Measurements from ENCODE around the gene PLA2G7.

DNA sequence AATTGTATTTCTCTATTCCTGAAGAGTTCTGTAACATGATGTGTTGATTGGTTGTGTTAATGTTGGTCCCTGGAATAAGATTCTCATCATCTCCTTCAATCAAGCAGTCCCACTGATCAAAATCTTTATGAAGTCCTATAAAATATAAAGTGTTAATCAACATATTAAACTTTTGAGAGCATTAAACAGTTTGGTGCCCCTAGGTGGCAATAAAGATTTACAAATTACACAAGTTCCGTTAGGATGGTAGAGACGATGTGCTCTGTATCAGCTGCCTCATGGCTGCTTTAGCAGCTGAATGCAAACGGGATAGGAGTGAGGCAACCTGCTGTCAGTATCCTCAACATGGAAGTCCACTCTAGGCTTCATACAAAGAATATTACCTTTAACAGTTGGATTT is 30.6 kb downstream of the PLA2G7 start:
- TF ChIP-seq, protein P1, sequence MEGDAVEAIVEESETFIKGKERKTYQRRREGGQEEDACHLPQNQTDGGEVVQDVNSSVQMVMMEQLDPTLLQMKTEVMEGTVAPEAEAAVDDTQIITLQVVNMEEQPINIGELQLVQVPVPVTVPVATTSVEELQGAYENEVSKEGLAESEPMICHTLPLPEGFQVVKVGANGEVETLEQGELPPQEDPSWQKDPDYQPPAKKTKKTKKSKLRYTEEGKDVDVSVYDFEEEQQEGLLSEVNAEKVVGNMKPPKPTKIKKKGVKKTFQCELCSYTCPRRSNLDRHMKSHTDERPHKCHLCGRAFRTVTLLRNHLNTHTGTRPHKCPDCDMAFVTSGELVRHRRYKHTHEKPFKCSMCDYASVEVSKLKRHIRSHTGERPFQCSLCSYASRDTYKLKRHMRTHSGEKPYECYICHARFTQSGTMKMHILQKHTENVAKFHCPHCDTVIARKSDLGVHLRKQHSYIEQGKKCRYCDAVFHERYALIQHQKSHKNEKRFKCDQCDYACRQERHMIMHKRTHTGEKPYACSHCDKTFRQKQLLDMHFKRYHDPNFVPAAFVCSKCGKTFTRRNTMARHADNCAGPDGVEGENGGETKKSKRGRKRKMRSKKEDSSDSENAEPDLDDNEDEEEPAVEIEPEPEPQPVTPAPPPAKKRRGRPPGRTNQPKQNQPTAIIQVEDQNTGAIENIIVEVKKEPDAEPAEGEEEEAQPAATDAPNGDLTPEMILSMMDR (IDR thresholded peaks at IDR 0.05; ENCODE audit: low read depth, low read length) = peak; percentile 66
- no peak for TF ChIP-seq EZH2phosphoT487 (IDR thresholded peaks at IDR 0.05; ENCODE audit: low read depth)

Data from OCI-LY3 (cell line).